ENCODE measurements around the gene PBX3. TPM values are rescaled to one million over a fixed set of nuclear protein-coding genes. Genes with fewer than 3 reads are reported as not detected.

Gene PBX3
- polyA plus RNA-seq, 1 experiment = 37.6 TPM

- CTCF ChIA-PET = interaction anchor here (1.4 kb wide), 1 partner anchor 10 kb away, joined by 3 read pairs; no protein-coding TSS in a partner anchor
- H3K4me3 ChIP-seq (ENCODE audit: low read depth, low read length) = no peak overlapping the region
- H3K27me3 ChIP-seq (ENCODE audit: control insufficient read depth, insufficient read depth, low read length) = no peaks in the 10 kb centered on the region
- POLR2A ChIA-PET = no interaction called here
- H3K27ac ChIP-seq (ENCODE audit: low read depth, low read length) = no peak overlapping the region
- no peak for DNase-seq (ENCODE audit: low read depth, low spot score)
- TF ChIP-seq, protein P1, sequence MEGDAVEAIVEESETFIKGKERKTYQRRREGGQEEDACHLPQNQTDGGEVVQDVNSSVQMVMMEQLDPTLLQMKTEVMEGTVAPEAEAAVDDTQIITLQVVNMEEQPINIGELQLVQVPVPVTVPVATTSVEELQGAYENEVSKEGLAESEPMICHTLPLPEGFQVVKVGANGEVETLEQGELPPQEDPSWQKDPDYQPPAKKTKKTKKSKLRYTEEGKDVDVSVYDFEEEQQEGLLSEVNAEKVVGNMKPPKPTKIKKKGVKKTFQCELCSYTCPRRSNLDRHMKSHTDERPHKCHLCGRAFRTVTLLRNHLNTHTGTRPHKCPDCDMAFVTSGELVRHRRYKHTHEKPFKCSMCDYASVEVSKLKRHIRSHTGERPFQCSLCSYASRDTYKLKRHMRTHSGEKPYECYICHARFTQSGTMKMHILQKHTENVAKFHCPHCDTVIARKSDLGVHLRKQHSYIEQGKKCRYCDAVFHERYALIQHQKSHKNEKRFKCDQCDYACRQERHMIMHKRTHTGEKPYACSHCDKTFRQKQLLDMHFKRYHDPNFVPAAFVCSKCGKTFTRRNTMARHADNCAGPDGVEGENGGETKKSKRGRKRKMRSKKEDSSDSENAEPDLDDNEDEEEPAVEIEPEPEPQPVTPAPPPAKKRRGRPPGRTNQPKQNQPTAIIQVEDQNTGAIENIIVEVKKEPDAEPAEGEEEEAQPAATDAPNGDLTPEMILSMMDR (IDR thresholded peaks at IDR 0.05; ENCODE audit: low read depth, low read length) = no peak
- H3K9me3 ChIP-seq (ENCODE audit: control insufficient read depth, insufficient read depth, low read length) = no peaks in the 10 kb centered on the region
These were observed 173.2 kb downstream of the PBX3 start for GRCh38 chr9:125920402-125920801.

DNA sequence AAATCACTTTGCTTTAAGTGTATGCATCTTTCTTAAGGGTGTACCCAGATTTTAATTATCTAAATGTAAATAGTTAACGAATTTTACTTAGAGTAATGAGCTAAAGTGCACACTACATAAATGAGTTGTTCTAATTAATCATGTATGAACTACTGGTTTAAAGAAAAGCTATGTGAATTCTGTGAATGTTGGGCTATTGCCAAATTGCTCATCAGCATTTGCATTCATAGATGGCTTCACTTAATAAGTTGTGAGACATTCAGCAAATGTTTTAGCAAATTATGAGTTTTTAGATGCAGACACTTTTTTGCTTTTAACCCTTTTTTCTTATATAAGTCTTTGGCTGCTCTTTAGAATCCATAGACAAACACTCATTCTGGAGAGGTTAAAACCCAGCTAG lies 175.7 kb downstream of the PBX3 start:
- no peak for DNase-seq (ENCODE audit: low read depth, low spot score)
- no peaks in the 10 kb centered on the region for H3K9me3 ChIP-seq (ENCODE audit: control insufficient read depth, insufficient read depth, low read length)
- TF ChIP-seq, protein P1 (IDR thresholded peaks at IDR 0.05; ENCODE audit: low read depth, low read length) = no peak
- H3K4me3 ChIP-seq (ENCODE audit: low read depth, low read length) = no peak overlapping the region
- CTCF ChIA-PET = no interaction called here
- H3K27me3 ChIP-seq (ENCODE audit: control insufficient read depth, insufficient read depth, low read length) = no peaks in the 10 kb centered on the region
- H3K27ac ChIP-seq (ENCODE audit: low read depth, low read length) = no peak overlapping the region
- POLR2A ChIA-PET = interaction anchor here (1.1 kb wide), 1 partner anchor 9 kb away, joined by 3 read pairs; no protein-coding TSS in a partner anchor

GRCh38 chr9:125924351-125924750 lies 177.2 kb downstream of the PBX3 start:
- Histone ChIP-seq H3K4me3 (ENCODE audit: low read depth, low read length) (no peak overlapping the region), H3K27me3 (ENCODE audit: control insufficient read depth, insufficient read depth, low read length) (no peaks in the 10 kb centered on the region), H3K9me3 (ENCODE audit: control insufficient read depth, insufficient read depth, low read length) (no peaks in the 10 kb centered on the region), H3K27ac (ENCODE audit: low read depth, low read length) (no peak overlapping the region)
- ChIA-PET CTCF (interaction anchor here (0.5 kb wide), 1 partner anchor 575 kb away, joined by 4 read pairs; no protein-coding TSS in a partner anchor), POLR2A (no interaction called here)
- TF ChIP-seq, protein P1 (IDR thresholded peaks at IDR 0.05; ENCODE audit: low read depth, low read length) = no peak
- DNase-seq (ENCODE audit: low read depth, low spot score) = no peak

- no peaks in the 10 kb centered on the region for H3K27me3 ChIP-seq (ENCODE audit: control insufficient read depth, insufficient read depth, low read length)
- POLR2A ChIA-PET = no interaction called here
- no peak overlapping the region for H3K27ac ChIP-seq (ENCODE audit: low read depth, low read length)
- no peaks in the 10 kb centered on the region for H3K9me3 ChIP-seq (ENCODE audit: control insufficient read depth, insufficient read depth, low read length)
- no peak overlapping the region for H3K4me3 ChIP-seq (ENCODE audit: low read depth, low read length)
- no peak for DNase-seq (ENCODE audit: low read depth, low spot score)
- TF ChIP-seq, protein P1 (IDR thresholded peaks at IDR 0.05; ENCODE audit: low read depth, low read length) = no peak
- CTCF ChIA-PET = no interaction called here
These were observed 179.8 kb downstream of the PBX3 start for GRCh38 chr9:125926936-125927335.

DNA sequence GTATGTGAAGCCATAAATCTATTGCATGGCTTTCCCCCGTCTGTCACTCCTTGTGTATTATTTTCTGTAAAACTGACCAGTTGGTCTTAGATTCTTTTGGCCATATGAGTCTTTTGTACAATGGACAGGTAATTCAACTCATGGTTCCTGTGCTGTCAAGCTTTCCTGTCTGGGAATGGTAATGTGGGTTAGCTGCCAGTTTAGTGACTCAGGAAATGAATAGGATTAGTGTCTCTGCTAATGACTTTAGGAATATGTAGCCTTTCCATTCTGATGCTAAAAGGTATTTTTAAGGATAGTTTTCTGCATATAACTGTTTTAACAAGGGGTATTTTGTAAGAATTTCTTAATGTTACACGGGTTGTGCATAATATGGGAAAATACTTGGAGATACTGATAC lies 182.7 kb downstream of the PBX3 start:
- Histone ChIP-seq H3K27ac (ENCODE audit: low read depth, low read length) (no peak overlapping the region), H3K27me3 (ENCODE audit: control insufficient read depth, insufficient read depth, low read length) (no peaks in the 10 kb centered on the region), H3K4me3 (ENCODE audit: low read depth, low read length) (no peak overlapping the region), H3K9me3 (ENCODE audit: control insufficient read depth, insufficient read depth, low read length) (no peaks in the 10 kb centered on the region)
- POLR2A ChIA-PET = no interaction called here
- no peak for DNase-seq (ENCODE audit: low read depth, low spot score)
- TF ChIP-seq, protein P1 (IDR thresholded peaks at IDR 0.05; ENCODE audit: low read depth, low read length) = no peak
- CTCF ChIA-PET = interaction anchor here (0.9 to 1.3 kb wide), 3 partner anchors 10 to 371 kb away, joined by 3 read pairs; no protein-coding TSS in a partner anchor

Data from AG04450 (cell line).